HCT116 (cell line): ENCODE measurements around the gene PARP8. TPM values are rescaled to one million over a fixed set of nuclear protein-coding genes. Genes with fewer than 3 reads are reported as not detected.

Source experiments
- ATAC-seq: fragments of 200-7000 bp; cut with Tn5 transposase; 2 replicates; pipeline ENCODE4 v1.9.1; 2020; ENCODE audit warnings: mild to moderate bottlenecking, moderate library complexity
- BruUV-seq: library from RNA; stranded (reverse); fragments of 400-500 nt; replicated peaks from 2 replicates; lab custom pipeline; 2021; lab: Mats Ljungman, UMichigan
- CTCF ChIA-PET: fragments of 300-600 bp; sonication (Branson Sonifier 250); formaldehyde crosslinking; loops from one replicate; lab custom pipeline; 2021; ENCODE audit warnings: antibody characterized with exemption; lab: Charles Lee
- POLR2A ChIA-PET: fragments of 300-600, 350-600 bp; sonication (Branson Sonifier 250); formaldehyde crosslinking; loops from one replicate; lab custom pipeline; 2021; ENCODE audit warnings: antibody characterized with exemption; lab: Charles Lee
- RAD21 ChIA-PET, 2 experiments: fragments of 300-600 bp; sonication (Branson Sonifier 250); formaldehyde crosslinking; loops; one replicate each; lab custom pipeline; 2023; ENCODE audit warnings: low total read pairs in 2 of 2; ENCODE audit not compliant: uncharacterized antibody in 2 of 2, unreplicated experiment in 2 of 2, low non-redundant PET in 1 of 2; lab: Charles Lee
- DNase-seq: peaks from one replicate; pipeline ENCODE4 v3.0.0-alpha.2; 2010; ENCODE audit warnings: low read depth, low spot score
- H2AFZ ChIP-seq: fragments of 200-600 bp; shearing (Covaris generic), sonication (generic); 2 replicates; pipeline ENCODE4 v1.6.1; 2017; ENCODE audit warnings: low read depth, mixed run types, mixed read lengths, antibody characterized with exemption, low read length; ENCODE audit not compliant: poor library complexity, severe bottlenecking
- H3K27ac ChIP-seq: 2 replicates; pipeline ENCODE4 v1.5.1; 2012; ENCODE audit warnings: low read depth, low read length
- H3K27me3 ChIP-seq: fragments of 200-600 bp; sonication (generic); 2 replicates; pipeline ENCODE4 v1.6.1; 2016; ENCODE audit warnings: mixed run types, low read length, mixed read lengths; ENCODE audit not compliant: insufficient read depth
- H3K36me3 ChIP-seq, 2 experiments: fragments of 200-500 bp in 1 of 2; fragments of 200-600 bp in 1 of 2; sonication (Bioruptor generic) in 1 of 2; sonication (generic) in 1 of 2; 2 replicates each; pipeline versions ENCODE4 v1.5.1 to v1.6.1; 2014 to 2016; ENCODE audit warnings: low read length in 2 of 2, inconsistent platforms in 1 of 2, mixed read lengths in 1 of 2, mixed run types in 1 of 2; ENCODE audit not compliant: insufficient read depth in 2 of 2, control insufficient read depth in 1 of 2
- H3K4me1 ChIP-seq, 2 experiments: fragments of 200-600 bp in 1 of 2; sonication (generic) in 1 of 2; 2 replicates each; pipeline versions ENCODE4 v1.5.1 to v1.6.1; 2012 to 2017; ENCODE audit warnings: low read length in 2 of 2, inconsistent platforms in 1 of 2, mild to moderate bottlenecking in 1 of 2, mixed read lengths in 1 of 2, mixed run types in 1 of 2, moderate library complexity in 1 of 2; ENCODE audit not compliant: insufficient read depth in 2 of 2, control insufficient read depth in 1 of 2
- H3K4me2 ChIP-seq: fragments of 200-600 bp; sonication (generic); 2 replicates; pipeline ENCODE4 v1.6.1; 2017; ENCODE audit warnings: mixed run types, low read length, mixed read lengths
- H3K4me3 ChIP-seq, 2 experiments: fragments of 200-600 bp in 1 of 2; sonication (generic) in 1 of 2; replicated peaks in 1 of 2; 2 replicates each; pipeline ENCODE4 v1.5.1; 2011 to 2016; ENCODE audit warnings: low read length in 2 of 2, control low read depth in 1 of 2, low read depth in 1 of 2, mild to moderate bottlenecking in 1 of 2, mixed read lengths in 1 of 2, mixed run types in 1 of 2
- H3K79me2 ChIP-seq: fragments of 200-600 bp; sonication (generic); 2 replicates; pipeline ENCODE4 v1.6.1; 2017; ENCODE audit warnings: mild to moderate bottlenecking, mixed run types, low read length, moderate library complexity, mixed read lengths; ENCODE audit not compliant: insufficient read depth
- H3K9ac ChIP-seq: fragments of 200-600 bp; sonication (generic); 2 replicates; pipeline ENCODE4 v1.6.1; 2016; ENCODE audit warnings: low read length, mixed read lengths
- H3K9me2 ChIP-seq: fragments of 200-600 bp; sonication (generic), shearing (Covaris generic); 2 replicates; pipeline ENCODE4 v1.6.1; 2017; ENCODE audit warnings: mixed run types, mild to moderate bottlenecking, moderate library complexity; ENCODE audit not compliant: insufficient read depth
- H3K9me3 ChIP-seq, 2 experiments: fragments of 200-500 bp in 1 of 2; fragments of 200-600 bp in 1 of 2; sonication (Bioruptor generic) in 1 of 2; sonication (generic) in 1 of 2; 2 replicates each; pipeline ENCODE4 v1.6.1; 2014 to 2017; ENCODE audit warnings: low read length in 2 of 2, mixed read lengths in 2 of 2, inconsistent platforms in 1 of 2, low read depth in 1 of 2, mild to moderate bottlenecking in 1 of 2, mixed run types in 1 of 2, moderate library complexity in 1 of 2; ENCODE audit not compliant: control insufficient read depth in 1 of 2, insufficient read depth in 1 of 2
- H4K20me1 ChIP-seq: fragments of 200-600 bp; sonication (generic), shearing (Covaris generic); 2 replicates; pipeline ENCODE4 v1.6.1; 2017; ENCODE audit warnings: mixed run types, mild to moderate bottlenecking, moderate library complexity; ENCODE audit not compliant: insufficient read depth
- CBX3 ChIP-seq: IDR thresholded peaks from 2 replicates; pipeline ENCODE4 v1.6.1; 2012; ENCODE audit warnings: low read depth
- CEBPB ChIP-seq: IDR thresholded peaks from 2 replicates; pipeline ENCODE4 v1.6.1; 2012; ENCODE audit warnings: low read depth
- EGR1 ChIP-seq: IDR thresholded peaks from 2 replicates; pipeline ENCODE4 v1.6.1; 2012; ENCODE audit warnings: low read depth
- EZH2 ChIP-seq: fragments of 200-600 bp; sonication (generic); IDR thresholded peaks from 2 replicates; pipeline ENCODE4 v1.6.1; 2017; ENCODE audit warnings: antibody characterized with exemption, mixed run types
- EZH2phosphoT487 ChIP-seq: fragments of 200-600 bp; IDR thresholded peaks from 2 replicates; pipeline ENCODE4 v1.6.1; 2018; ENCODE audit warnings: antibody characterized with exemption, borderline replicate concordance
- FOSL1 ChIP-seq: IDR thresholded peaks from 2 replicates; pipeline ENCODE4 v1.6.1; 2012; ENCODE audit warnings: low read depth
- JUND ChIP-seq: IDR thresholded peaks from 2 replicates; pipeline ENCODE4 v1.6.1; 2012
- POLR2AphosphoS5 ChIP-seq: IDR thresholded peaks from 2 replicates; pipeline ENCODE4 v1.6.1; 2011; ENCODE audit warnings: mild to moderate bottlenecking, low read depth, low read length, moderate library complexity
- RAD21 ChIP-seq: IDR thresholded peaks from 2 replicates; pipeline ENCODE4 v1.6.1; 2012; ENCODE audit warnings: low read depth, mild to moderate bottlenecking
- REST ChIP-seq: IDR thresholded peaks from 2 replicates; pipeline ENCODE4 v1.6.1; 2012; ENCODE audit warnings: low read depth
- SIN3A ChIP-seq: IDR thresholded peaks from 2 replicates; pipeline ENCODE4 v1.6.1; 2012; ENCODE audit warnings: low read depth
- SP1 ChIP-seq: IDR thresholded peaks from 2 replicates; pipeline ENCODE4 v1.6.1; 2012; ENCODE audit warnings: low read depth
- TCF7L2 ChIP-seq: IDR thresholded peaks from 2 replicates; pipeline ENCODE4 v1.7.0; 2011; ENCODE audit warnings: borderline replicate concordance, inconsistent platforms; ENCODE audit not compliant: insufficient read depth, insufficient read length; ENCODE audit errors: extremely low read depth
- YY1 ChIP-seq: IDR thresholded peaks from 2 replicates; pipeline ENCODE4 v1.6.1; 2011; ENCODE audit warnings: low read length, low read depth, moderate library complexity, mild to moderate bottlenecking; ENCODE audit not compliant: insufficient replicate concordance; ENCODE audit errors: extremely low read depth
- ZBTB33 ChIP-seq: IDR thresholded peaks from 2 replicates; pipeline ENCODE4 v1.6.1; 2011; ENCODE audit warnings: mild to moderate bottlenecking, low read length, moderate library complexity; ENCODE audit not compliant: insufficient replicate concordance; ENCODE audit errors: extremely low read depth
- ZFX ChIP-seq: fragments of 450-650 bp; IDR thresholded peaks from 2 replicates; pipeline ENCODE4 v1.6.1; 2017
- ZNF274 ChIP-seq: fragments of 200-500 bp; sonication (Bioruptor generic); IDR thresholded peaks from 2 replicates; pipeline ENCODE4 v1.6.1; 2014; ENCODE audit warnings: mild to moderate bottlenecking, low read depth, low read length, inconsistent platforms
- intact Hi-C: fragments of 100-400 bp; cut with micrococcal nuclease; formaldehyde crosslinking; loops from 2 replicates; pipeline ENCODE4 v1.10.0; 2022
- total RNA-seq: library from RNA; stranded (reverse); gene quantifications from one replicate; pipeline ENCODE4 v1.2.1, GENCODE V29; 2021; ENCODE audit not compliant: unreplicated experiment
- TF ChIP-seq, protein P1 (sequence below): IDR thresholded peaks from 2 replicates; pipeline ENCODE4 v1.6.1; 2012
- TF ChIP-seq, protein P2 (sequence below): IDR thresholded peaks from 2 replicates; pipeline ENCODE4 v1.6.1; 2012

PARP8 gene
- total RNA-seq, 1 experiment from 2014 or later: 19.0 TPM

GRCh38 chr5:50863534-50864170 lies 197.2 kb downstream of the PARP8 start (continued):
- no peak for TF ChIP-seq ZBTB33
- TF ChIP-seq SP1: no peak
- TF ChIP-seq CEBPB: no peak
- no peak for TF ChIP-seq EZH2phosphoT487
- no peak for TF ChIP-seq EZH2
- TF ChIP-seq YY1: no peak
- no peak for TF ChIP-seq SIN3A

DNA sequence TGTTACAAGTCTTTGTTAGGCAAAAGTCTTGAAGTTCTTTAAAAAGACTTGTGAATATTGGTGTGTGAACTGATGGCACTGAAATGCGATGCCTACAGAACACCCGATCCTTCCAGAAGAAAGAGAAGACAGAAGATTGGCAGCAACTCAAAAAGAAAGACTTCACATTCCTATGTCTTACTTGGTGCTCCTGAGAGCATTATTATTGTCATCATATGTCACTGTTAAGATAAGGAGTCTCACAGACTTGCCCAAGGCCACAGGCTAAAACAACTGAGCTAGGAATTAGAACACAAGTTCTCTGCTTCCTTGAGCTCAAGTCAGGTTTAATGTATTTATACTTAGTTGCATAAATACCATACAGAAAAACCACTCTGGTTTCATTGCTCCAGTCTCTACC lies 198.0 kb downstream of the PARP8 start:
- no peak overlapping the region for H3K27ac ChIP-seq
- no peak for DNase-seq
- H2AFZ ChIP-seq: no peak overlapping the region
- no TSS peak for BruUV-seq
- H3K9ac ChIP-seq: no peak overlapping the region
- POLR2A ChIA-PET: no interaction called here
- RAD21 ChIA-PET: no interaction called here
- no peaks in the 10 kb centered on the region for H3K36me3 ChIP-seq
- H4K20me1 ChIP-seq: no peaks in the 10 kb centered on the region
- no peak for TF ChIP-seq JUND
- no peak for TF ChIP-seq CEBPB
- no peak for TF ChIP-seq EZH2phosphoT487
- no peak for TF ChIP-seq SP1
- no peak for TF ChIP-seq EZH2
- no peak for TF ChIP-seq RAD21
- TF ChIP-seq REST: no peak
- TF ChIP-seq POLR2AphosphoS5: no peak
- no peak for TF ChIP-seq TCF7L2
- TF ChIP-seq YY1: no peak
- TF ChIP-seq, protein P1, sequence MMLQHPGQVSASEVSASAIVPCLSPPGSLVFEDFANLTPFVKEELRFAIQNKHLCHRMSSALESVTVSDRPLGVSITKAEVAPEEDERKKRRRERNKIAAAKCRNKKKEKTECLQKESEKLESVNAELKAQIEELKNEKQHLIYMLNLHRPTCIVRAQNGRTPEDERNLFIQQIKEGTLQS: no peak
- no peak for TF ChIP-seq FOSL1
- TF ChIP-seq CBX3: no peak
- no peak for TF ChIP-seq ZNF274
- TF ChIP-seq ZFX: no peak
- TF ChIP-seq, protein P2, sequence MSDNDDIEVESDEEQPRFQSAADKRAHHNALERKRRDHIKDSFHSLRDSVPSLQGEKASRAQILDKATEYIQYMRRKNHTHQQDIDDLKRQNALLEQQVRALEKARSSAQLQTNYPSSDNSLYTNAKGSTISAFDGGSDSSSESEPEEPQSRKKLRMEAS: no peak
- no peak for TF ChIP-seq EGR1
- TF ChIP-seq, all 23 proteins: peak for 0
- Histone ChIP-seq H3K4me2 (no peak overlapping the region), H3K27me3 (peaks cover 14% of the 10 kb centered on the region), H3K79me2 (no peaks in the 10 kb centered on the region), H3K9me2 (no peaks in the 10 kb centered on the region), H3K4me1 (no peaks in the 10 kb centered on the region), H3K9me3 (no peaks in the 10 kb centered on the region), H3K4me3 (no peak overlapping the region)
- intact Hi-C loops: no loop called here
- CTCF ChIA-PET: no interaction called here
- no peak for ATAC-seq
